NCI-H2227 (cell line): ENCODE measurements around the gene MYL6B.
"Not testable (repeated sequence)": the region's sequence is repeated elsewhere in the genome, so short reads cannot be mapped to it uniquely, and the experiment has no call there.

Experiments used
- DNase-seq: peaks from one replicate; lab custom pipeline; 2025; ENCODE audit not compliant: unreplicated experiment; lab: John Stamatoyannopoulos, UW

The MYL6B gene

DNA sequence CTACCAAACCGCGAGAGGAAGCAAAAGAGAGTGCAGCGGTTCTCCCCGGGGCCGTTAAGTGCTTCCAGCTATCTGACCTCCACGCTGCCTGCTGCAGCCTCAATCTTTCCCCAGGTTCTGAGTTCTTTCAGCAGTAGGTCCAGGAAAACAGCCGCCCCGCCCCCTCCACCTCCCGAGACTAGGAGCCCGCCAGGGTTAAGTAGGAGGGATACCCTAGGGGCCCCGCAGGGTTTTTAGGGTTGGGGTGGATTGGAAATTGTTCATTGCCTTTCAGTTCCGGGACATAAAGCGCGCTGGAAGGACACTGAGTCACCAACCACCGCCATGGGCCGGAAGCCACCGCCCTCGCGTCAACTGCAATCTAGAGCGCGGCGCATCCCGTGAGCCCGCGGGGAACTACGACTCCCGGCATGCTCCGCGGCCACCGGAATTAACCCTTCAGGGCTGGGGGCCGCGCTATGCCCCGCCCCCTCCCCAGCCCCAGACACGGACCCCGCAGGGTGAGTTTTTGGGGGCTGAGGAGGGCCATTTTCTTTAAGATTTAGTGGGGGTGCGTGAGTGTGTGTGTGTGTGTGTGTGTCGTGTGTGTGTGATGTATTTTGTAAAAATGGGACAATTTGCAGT lies at the start of gene MYL6B:
MYL6B (plus strand) TSS at position 456 of the 624 bp plus-strand sequence. CDS start 1,332 bp downstream, outside the sequence.
- peak; percentile 90 for DNase-seq

GRCh38 chr12:56102683-56103065 lies 49.7 kb upstream of the MYL6B start:
- DNase-seq = no peak

- no peak for DNase-seq
These were observed 49.2 kb upstream of the MYL6B start for GRCh38 chr12:56103066-56103711.

- DNase-seq = no peak
These were observed 48.6 kb upstream of the MYL6B start for GRCh38 chr12:56103823-56104108.

- peak; percentile 98 for DNase-seq
These were observed 48.1 kb upstream of the MYL6B start, which contains the start of gene PA2G4 for GRCh38 chr12:56104109-56104814. Gene PA2G4 (plus strand): TSS chr12:56104559. CDS start chr12:56104738, 179 bp downstream.

GRCh38 chr12:56104815-56105608 lies 47.4 kb upstream of the MYL6B start:
- no peak for DNase-seq

- no peak for DNase-seq
These were observed 46.8 kb upstream of the MYL6B start for GRCh38 chr12:56105609-56105902.

- no peak for DNase-seq
These were observed 45.1 kb upstream of the MYL6B start for GRCh38 chr12:56107242-56107641.

GRCh38 chr12:56110571-56110970 lies 41.8 kb upstream of the MYL6B start:
- DNase-seq = no peak

GRCh38 chr12:56114084-56114483 lies 38.3 kb upstream of the MYL6B start:
- no peak for DNase-seq

GRCh38 chr12:56115329-56115728 lies 37.1 kb upstream of the MYL6B start:
- DNase-seq = no peak

DNA sequence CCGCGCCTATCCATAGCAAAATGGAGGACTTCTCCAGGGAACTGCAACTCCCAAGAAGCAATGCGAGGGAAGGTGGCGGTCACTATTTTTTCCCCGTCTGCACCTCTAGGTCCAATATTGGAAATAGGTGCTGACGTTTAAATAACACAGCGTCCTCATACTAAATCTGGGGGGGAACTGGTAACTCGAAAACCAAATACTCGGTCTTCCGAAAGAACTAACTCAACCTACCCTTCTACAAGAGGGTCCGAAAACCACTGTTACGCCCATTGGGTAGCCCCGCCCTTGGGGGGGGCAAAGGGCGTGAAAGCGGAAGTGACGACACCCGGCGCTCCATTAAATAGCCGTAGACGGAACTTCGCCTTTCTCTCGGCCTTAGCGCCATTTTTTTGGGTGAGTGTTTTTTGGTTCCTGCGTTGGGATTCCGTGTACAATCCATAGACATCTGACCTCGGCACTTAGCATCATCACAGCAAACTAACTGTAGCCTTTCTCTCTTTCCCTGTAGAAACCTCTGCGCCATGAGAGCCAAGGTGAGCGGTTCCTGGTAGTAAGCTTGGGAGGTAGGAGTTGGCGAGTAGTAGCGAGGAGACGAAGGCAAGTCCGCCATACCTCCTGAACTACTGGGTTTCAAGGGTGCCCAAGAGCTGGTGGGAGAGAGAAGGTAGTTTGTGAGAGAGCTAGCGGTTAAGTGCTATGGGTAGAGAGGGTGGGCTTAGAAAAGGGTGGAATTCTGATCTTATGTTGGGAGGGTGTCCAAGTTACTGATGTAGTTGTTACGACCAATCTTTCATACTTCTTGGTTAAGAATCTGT lies 35.9 kb upstream of the MYL6B start, which contains the start of gene RPL41:
RPL41 (plus strand) TSS at position 367 of the 815 bp plus-strand sequence.
- DNase-seq = peak; percentile 93

GRCh38 chr12:56117082-56117706 lies 35.2 kb upstream of the MYL6B start:
- not testable (repeated sequence) for DNase-seq

GRCh38 chr12:56117778-56118687 lies 34.4 kb upstream of the MYL6B start, which contains the start of gene ZC3H10:
Gene ZC3H10 (plus strand): TSS chr12:56118266. CDS start chr12:56120563, 2,297 bp downstream.
- peak; percentile 97 for DNase-seq

DNA sequence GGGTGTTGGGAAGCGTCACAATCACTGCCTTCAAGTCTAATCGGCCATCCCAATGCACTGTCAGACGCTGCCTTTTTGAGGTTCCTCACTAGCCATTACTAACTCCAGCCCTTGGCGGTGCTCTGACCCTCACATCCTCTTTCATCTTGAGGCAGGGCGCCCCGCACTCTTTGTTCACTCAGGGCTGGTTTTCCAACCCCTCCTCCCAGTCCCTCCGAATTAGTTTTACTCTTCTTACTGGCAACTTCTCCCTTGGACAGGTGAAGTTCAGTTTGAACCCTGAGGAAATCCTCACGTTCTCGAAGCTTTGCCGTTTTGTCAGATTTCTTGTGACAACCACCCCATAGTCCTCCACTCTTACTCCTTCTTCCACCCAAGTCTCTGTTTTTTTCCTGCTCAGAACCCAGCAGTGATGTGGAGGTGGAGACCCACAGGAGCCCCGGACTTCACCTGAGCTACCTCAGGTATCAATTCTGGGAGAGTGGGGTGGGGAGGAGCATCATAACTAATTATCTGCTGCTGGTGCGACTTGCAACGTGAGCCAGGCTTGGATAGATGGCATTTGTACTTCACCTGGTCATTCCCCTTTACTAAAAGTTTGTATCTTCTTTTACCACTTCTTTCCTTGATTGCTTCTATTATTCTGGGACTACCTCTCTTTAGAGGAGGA lies 33.6 kb upstream of the MYL6B start:
- DNase-seq = no peak

GRCh38 chr12:56119361-56119796 lies 33.0 kb upstream of the MYL6B start:
- DNase-seq = peak; percentile 77

GRCh38 chr12:56120158-56120846 lies 32.1 kb upstream of the MYL6B start:
- DNase-seq = no peak
